CD4-positive, alpha-beta T cell treated with Interleukin-17A for 4 hours (primary cell): ENCODE measurements around the gene DNASE1L3.
"Not testable (repeated sequence)": the region's sequence is repeated elsewhere in the genome, so short reads cannot be mapped to it uniquely, and the experiment has no call there.

Source experiments
- DNase-seq: peaks from one replicate; pipeline ENCODE4 v3.0.0-alpha.2; 2020; ENCODE audit warnings: mixed read lengths

The DNASE1L3 gene

GRCh38 chr3:58210761-58211460, at the start of gene DNASE1L3:
DNASE1L3 (minus strand) TSS chr3:58210972; CDS start chr3:58210906, 66 bp downstream.
- no peak for DNase-seq

GRCh38 chr3:58260261-58260731, 49.5 kb upstream of the DNASE1L3 start:
- no peak for DNase-seq

- no peak for DNase-seq
Measured at GRCh38 chr3:58258392-58259055, 47.8 kb upstream of the DNASE1L3 start.

GRCh38 chr3:58256511-58256910, 45.7 kb upstream of the DNASE1L3 start:
- DNase-seq, result no peak

- DNase-seq, result no peak
Measured at GRCh38 chr3:58256061-58256460, 45.3 kb upstream of the DNASE1L3 start.

- DNase-seq, result no peak
Measured at GRCh38 chr3:58254144-58254543, 43.4 kb upstream of the DNASE1L3 start.

GRCh38 chr3:58251631-58252035, 40.9 kb upstream of the DNASE1L3 start:
- no peak for DNase-seq

- no peak for DNase-seq
Measured at GRCh38 chr3:58250093-58250707, 39.4 kb upstream of the DNASE1L3 start.

GRCh38 chr3:58249358-58250092, 38.8 kb upstream of the DNASE1L3 start:
- DNase-seq, result no peak

GRCh38 chr3:58246148-58247047, 35.6 kb upstream of the DNASE1L3 start:
- no peak for DNase-seq

GRCh38 chr3:58243976-58244585, 33.3 kb upstream of the DNASE1L3 start:
- no peak for DNase-seq

GRCh38 chr3:58242860-58243259, 32.1 kb upstream of the DNASE1L3 start:
- DNase-seq, result not testable (repeated sequence)

GRCh38 chr3:58242340-58242739, 31.6 kb upstream of the DNASE1L3 start:
- no peak for DNase-seq

- DNase-seq, result no peak
Measured at GRCh38 chr3:58241306-58242044, 30.7 kb upstream of the DNASE1L3 start.

- no peak for DNase-seq
Measured at GRCh38 chr3:58238830-58239229, 28.1 kb upstream of the DNASE1L3 start.

- DNase-seq, result peak; percentile 66
Measured at GRCh38 chr3:58237941-58238681, 27.3 kb upstream of the DNASE1L3 start.

GRCh38 chr3:58237238-58237940, 26.6 kb upstream of the DNASE1L3 start, which contains the start of gene ABHD6:
ABHD6 (plus strand) TSS chr3:58237792; CDS start chr3:58256587, 18,795 bp downstream.
- peak; percentile 84 for DNase-seq

- no peak for DNase-seq
Measured at GRCh38 chr3:58236527-58237237, 25.9 kb upstream of the DNASE1L3 start.

- no peak for DNase-seq
Measured at GRCh38 chr3:58235970-58236369, 25.2 kb upstream of the DNASE1L3 start.
